ENCODE data around the gene SAMD11. TPM values are rescaled to one million over a fixed set of nuclear protein-coding genes. Genes with fewer than 3 reads are reported as not detected.
"Not testable (repeated sequence)": the region's sequence is repeated elsewhere in the genome, so short reads cannot be mapped to it uniquely, and the experiment has no call there.

The SAMD11 gene
- total RNA-seq, 1 experiment from 2014 or later, result 0.54 TPM

- Mint-ChIP-seq H3K4me1 (ENCODE audit: low read depth, unreplicated experiment) (no peaks in the 10 kb centered on the region), H3K9me3 (ENCODE audit: low read depth, unreplicated experiment) (no peaks in the 10 kb centered on the region), H3K27ac (ENCODE audit: unreplicated experiment) (no peak overlapping the region), H3K4me3 (ENCODE audit: low read depth, unreplicated experiment) (no peak overlapping the region), H3K36me3 (ENCODE audit: insufficient read depth, unreplicated experiment) (no peaks in the 10 kb centered on the region), H3K27me3 (ENCODE audit: unreplicated experiment) (peaks cover 46% of the 10 kb centered on the region)
- CTCF ChIA-PET, result no interaction called here
- no peak for DNase-seq
- intact Hi-C loops (cut with micrococcal nuclease; ENCODE audit: unreplicated experiment), result no loop called here
- BruUV-seq (replicated peaks), result no TSS peak
- TF ChIP-seq CTCF (IDR thresholded peaks at IDR 0.05; ENCODE audit: unreplicated experiment), result no peak
Observed at GRCh38 chr1:890661-891060, 33.1 kb upstream of the SAMD11 start.

GRCh38 chr1:897226-897625 lies 26.5 kb upstream of the SAMD11 start:
- no peak for TF ChIP-seq CTCF (IDR thresholded peaks at IDR 0.05; ENCODE audit: unreplicated experiment)
- Mint-ChIP-seq H3K4me3 (ENCODE audit: low read depth, unreplicated experiment) (no peak overlapping the region), H3K4me1 (ENCODE audit: low read depth, unreplicated experiment) (no peaks in the 10 kb centered on the region), H3K27ac (ENCODE audit: unreplicated experiment) (no peak overlapping the region), H3K36me3 (ENCODE audit: insufficient read depth, unreplicated experiment) (no peaks in the 10 kb centered on the region), H3K27me3 (ENCODE audit: unreplicated experiment) (peaks cover 61% of the 10 kb centered on the region), H3K9me3 (ENCODE audit: low read depth, unreplicated experiment) (no peaks in the 10 kb centered on the region)
- BruUV-seq (replicated peaks), result no TSS peak
- CTCF ChIA-PET, result no interaction called here
- intact Hi-C loops (cut with micrococcal nuclease; ENCODE audit: unreplicated experiment), result no loop called here
- no peak for DNase-seq

- CTCF ChIA-PET; intact Hi-C loops (cut with micrococcal nuclease; ENCODE audit: unreplicated experiment); H3K27ac Mint-ChIP-seq (ENCODE audit: unreplicated experiment); H3K36me3 Mint-ChIP-seq (ENCODE audit: insufficient read depth, unreplicated experiment); H3K4me3 Mint-ChIP-seq (ENCODE audit: low read depth, unreplicated experiment); DNase-seq; H3K9me3 Mint-ChIP-seq (ENCODE audit: low read depth, unreplicated experiment); H3K4me1 Mint-ChIP-seq (ENCODE audit: low read depth, unreplicated experiment); BruUV-seq (replicated peaks): not testable (repeated sequence)
- H3K27me3 Mint-ChIP-seq (ENCODE audit: unreplicated experiment), result peaks cover 61% of the 10 kb centered on the region
Observed at GRCh38 chr1:897951-898350, 25.8 kb upstream of the SAMD11 start.

GRCh38 chr1:899636-900317 lies 23.9 kb upstream of the SAMD11 start:
- BruUV-seq (replicated peaks), result no TSS peak
- Mint-ChIP-seq H3K9me3 (ENCODE audit: low read depth, unreplicated experiment) (no peaks in the 10 kb centered on the region), H3K4me3 (ENCODE audit: low read depth, unreplicated experiment) (no peak overlapping the region), H3K27ac (ENCODE audit: unreplicated experiment) (no peak overlapping the region), H3K36me3 (ENCODE audit: insufficient read depth, unreplicated experiment) (peaks cover 9% of the 10 kb centered on the region), H3K27me3 (ENCODE audit: unreplicated experiment) (peaks cover 62% of the 10 kb centered on the region), H3K4me1 (ENCODE audit: low read depth, unreplicated experiment) (no peaks in the 10 kb centered on the region)
- no peak for TF ChIP-seq CTCF (IDR thresholded peaks at IDR 0.05; ENCODE audit: unreplicated experiment)
- CTCF ChIA-PET, result no interaction called here
- no peak for DNase-seq
- intact Hi-C loops (cut with micrococcal nuclease; ENCODE audit: unreplicated experiment), result no loop called here

GRCh38 chr1:901108-901859 lies 22.4 kb upstream of the SAMD11 start:
- CTCF ChIA-PET, result no interaction called here
- intact Hi-C loops (cut with micrococcal nuclease; ENCODE audit: unreplicated experiment), result no loop called here
- no peak for TF ChIP-seq CTCF (IDR thresholded peaks at IDR 0.05; ENCODE audit: unreplicated experiment)
- no peak overlapping the region for H3K27ac Mint-ChIP-seq (ENCODE audit: unreplicated experiment)
- no peak for DNase-seq
- H3K9me3 Mint-ChIP-seq (ENCODE audit: low read depth, unreplicated experiment), result no peaks in the 10 kb centered on the region
- BruUV-seq (replicated peaks), result no TSS peak
- H3K4me1 Mint-ChIP-seq (ENCODE audit: low read depth, unreplicated experiment), result no peaks in the 10 kb centered on the region
- peaks cover 9% of the 10 kb centered on the region for H3K36me3 Mint-ChIP-seq (ENCODE audit: insufficient read depth, unreplicated experiment)
- no peak overlapping the region for H3K4me3 Mint-ChIP-seq (ENCODE audit: low read depth, unreplicated experiment)
- peaks cover 63% of the 10 kb centered on the region for H3K27me3 Mint-ChIP-seq (ENCODE audit: unreplicated experiment)
